NCI-H2081 treated with DMSO at 0.1 percent for 48 hours (cell line): ENCODE data around the gene HPN.
"Not testable (repeated sequence)": the region's sequence is repeated elsewhere in the genome, so short reads cannot be mapped to it uniquely, and the experiment has no call there.

Source experiments
- DNase-seq: peaks from one replicate; lab custom pipeline; 2025; lab: John Stamatoyannopoulos, UW

HPN gene

GRCh38 chr19:35042954-35043604 lies 1.6 kb downstream of the HPN start:
- DNase-seq = no peak

DNA sequence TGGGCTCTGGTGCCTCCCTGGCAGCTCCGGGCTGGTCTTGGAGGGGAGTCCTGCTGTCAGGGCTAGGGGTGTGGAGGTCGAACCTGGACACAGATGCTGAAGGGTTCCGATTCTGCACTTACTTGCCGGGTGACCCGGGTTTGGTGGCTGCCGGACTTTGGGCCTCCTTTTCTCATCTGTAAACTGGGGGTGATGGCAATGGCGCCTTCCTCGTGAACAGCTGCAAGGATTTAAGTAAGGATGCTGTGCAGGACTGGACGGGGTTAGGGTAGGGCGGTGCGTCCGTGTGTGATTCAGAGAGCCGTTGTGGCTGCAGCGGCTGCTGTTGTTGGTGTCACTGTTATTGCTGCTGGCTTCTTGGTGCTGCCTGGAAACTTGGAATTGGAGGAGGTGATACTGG lies 2.4 kb downstream of the HPN start:
- no peak for DNase-seq

GRCh38 chr19:35044317-35045117 lies 3.0 kb downstream of the HPN start:
- no peak for DNase-seq

GRCh38 chr19:35045667-35046300 lies 4.3 kb downstream of the HPN start:
- DNase-seq = no peak

- no peak for DNase-seq
Measured at GRCh38 chr19:35046461-35046860, 4.9 kb downstream of the HPN start.

GRCh38 chr19:35048911-35049411 lies 7.4 kb downstream of the HPN start:
- DNase-seq = no peak

GRCh38 chr19:35049456-35049855 lies 7.9 kb downstream of the HPN start:
- no peak for DNase-seq

DNA sequence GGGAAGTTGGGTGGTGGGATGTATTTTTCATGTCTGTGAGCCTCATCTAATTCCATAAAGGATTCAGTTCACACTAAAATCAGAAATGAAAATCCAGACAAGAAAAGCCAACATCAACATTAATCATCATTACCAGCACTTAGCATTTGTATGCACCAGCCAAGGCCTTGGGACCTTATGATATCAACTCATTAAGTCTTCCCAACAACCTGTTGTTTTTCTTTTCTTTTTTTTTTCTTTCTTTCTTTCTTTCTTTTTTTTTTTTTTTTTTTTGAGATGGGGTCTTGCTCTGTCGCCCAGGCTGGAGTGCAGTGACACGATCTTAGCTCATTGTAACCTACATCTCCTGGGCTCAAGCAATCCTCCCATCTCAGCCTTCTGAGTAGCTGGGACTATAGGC lies 9.1 kb downstream of the HPN start:
- DNase-seq = not testable (repeated sequence)

- not testable (repeated sequence) for DNase-seq
Measured at GRCh38 chr19:35051268-35051667, 9.7 kb downstream of the HPN start.

- DNase-seq = no peak
Measured at GRCh38 chr19:35051796-35052195, 10.3 kb downstream of the HPN start.

GRCh38 chr19:35052599-35053190 lies 11.2 kb downstream of the HPN start:
- DNase-seq = no peak

DNA sequence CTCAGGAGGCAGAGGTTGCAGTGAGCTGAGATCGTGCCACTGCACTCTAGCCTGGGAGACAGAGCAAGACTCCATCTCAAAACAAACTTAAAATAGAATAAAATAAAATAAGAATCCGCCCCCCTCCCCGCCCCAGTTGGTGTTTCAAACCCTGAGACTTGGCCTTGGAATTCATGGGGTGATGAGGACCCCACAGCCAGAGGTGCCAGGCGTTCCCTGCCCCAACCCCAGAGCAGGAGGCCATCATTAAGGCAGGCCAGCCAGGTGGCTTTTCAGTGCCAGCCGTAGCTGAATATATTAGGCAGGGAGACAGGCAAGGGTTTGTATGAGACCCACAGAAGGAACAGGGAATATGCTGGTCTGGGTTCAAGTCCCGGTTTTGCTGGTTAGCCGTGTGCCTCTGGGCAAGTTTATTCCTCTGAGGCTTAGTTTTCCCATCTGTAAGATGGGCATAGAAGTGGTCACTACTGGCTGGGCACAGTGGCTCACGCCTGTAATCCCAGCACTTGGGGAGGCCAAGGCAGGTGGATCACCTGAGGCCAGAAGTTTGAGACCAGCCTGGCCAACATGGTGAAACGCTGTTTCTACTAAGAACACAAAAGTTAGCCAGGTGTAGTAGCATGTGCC lies 12.3 kb downstream of the HPN start:
- DNase-seq = no peak

DNA sequence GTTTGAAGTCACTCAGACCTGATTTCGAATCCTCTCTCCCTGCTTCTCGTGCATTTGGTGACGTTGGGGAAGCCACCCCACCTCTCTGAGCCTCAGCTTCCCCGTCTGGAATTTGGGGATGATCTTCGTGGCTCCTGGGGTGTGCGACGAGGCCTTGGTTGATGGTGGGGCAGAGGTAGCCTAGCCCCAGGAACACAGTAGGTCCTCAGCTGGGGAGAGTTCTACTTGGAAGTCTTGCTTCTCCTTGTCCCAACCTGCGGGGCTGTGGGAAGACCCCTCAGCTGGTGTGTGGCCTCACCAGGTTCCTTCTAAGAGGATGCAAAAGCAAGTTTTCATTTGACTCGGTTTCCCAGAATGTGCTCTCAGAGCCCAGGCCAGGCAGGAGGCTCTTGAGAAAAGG lies 13.1 kb downstream of the HPN start:
- DNase-seq = no peak

DNA sequence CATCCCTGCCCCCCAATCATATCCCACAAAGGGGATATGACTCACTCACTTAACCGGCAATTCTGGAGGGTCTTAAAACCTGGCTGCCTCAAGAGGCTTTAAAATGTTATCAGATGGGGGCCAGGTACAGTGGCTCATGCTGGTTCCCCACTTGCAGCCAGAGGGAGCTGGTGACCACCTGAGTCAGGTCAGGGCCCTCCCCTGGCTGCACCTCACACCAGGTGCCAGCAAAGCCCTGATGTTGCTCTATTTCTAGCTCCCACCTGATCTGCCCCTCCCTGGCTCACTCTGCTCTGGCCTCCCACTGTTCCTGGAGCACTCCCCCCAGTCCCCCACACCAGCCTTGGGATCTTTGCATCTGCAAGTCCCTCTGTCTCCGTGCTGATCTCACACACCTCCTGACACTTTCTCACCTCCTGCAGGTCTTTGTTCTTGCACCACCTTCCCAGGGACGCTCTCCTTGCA lies 14.2 kb downstream of the HPN start:
- DNase-seq = no peak

GRCh38 chr19:35056513-35057063 lies 15.1 kb downstream of the HPN start:
- no peak for DNase-seq

DNA sequence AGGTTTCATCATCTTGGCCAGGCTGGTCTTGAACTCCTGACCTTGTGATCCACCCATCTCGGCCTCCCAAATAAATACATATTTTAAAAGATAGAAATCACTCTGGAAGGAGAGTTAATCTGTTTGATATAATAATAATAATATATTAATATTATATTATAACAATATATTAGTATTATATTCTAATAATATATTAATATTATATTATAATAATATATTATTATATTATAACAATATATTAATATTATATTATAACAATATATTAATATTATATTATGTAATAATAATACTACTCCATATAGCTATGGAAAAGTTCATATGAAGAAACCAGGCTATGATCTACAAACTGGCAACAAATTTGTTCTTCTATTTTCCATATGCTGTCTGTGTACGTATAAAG lies 16.8 kb downstream of the HPN start:
- DNase-seq = no peak

DNA sequence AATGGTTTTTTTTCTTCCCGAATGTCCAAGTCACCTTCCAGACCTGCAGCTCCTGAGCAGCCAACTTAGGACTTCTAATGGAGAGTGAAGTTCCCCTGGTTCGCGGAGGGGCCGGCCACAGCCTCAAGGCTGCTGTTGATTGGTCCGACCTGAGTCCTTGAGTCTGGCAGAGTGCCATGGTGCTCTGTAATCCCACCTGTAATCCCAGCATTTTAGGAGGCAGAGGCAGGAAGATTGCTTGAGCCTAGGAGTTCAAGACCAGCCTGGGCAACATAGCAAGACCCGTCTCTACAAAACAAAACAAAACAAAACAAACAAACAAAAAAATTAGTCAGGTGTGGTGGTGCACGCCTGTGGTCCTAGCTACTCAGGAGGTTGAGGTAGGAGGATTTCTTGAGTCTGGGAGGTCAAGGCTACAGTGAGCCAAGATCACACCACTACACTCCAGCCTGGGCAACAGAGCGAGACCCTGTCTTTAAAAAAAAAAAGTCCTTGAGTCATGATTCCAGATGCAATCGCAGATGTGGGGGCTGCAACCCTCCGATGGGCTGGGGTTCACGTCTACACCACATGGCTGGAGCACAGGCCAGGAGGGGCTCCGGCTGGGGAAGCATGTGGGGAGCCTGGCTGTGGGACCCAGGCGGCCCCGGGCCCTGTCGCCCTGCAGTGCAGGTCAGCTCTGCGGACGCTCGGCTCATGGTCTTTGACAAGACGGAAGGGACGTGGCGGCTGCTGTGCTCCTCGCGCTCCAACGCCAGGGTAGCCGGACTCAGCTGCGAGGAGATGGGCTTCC lies 17.7 kb downstream of the HPN start:
- no peak for DNase-seq

GRCh38 chr19:35059799-35060091 lies 18.2 kb downstream of the HPN start:
- no peak for DNase-seq

DNA sequence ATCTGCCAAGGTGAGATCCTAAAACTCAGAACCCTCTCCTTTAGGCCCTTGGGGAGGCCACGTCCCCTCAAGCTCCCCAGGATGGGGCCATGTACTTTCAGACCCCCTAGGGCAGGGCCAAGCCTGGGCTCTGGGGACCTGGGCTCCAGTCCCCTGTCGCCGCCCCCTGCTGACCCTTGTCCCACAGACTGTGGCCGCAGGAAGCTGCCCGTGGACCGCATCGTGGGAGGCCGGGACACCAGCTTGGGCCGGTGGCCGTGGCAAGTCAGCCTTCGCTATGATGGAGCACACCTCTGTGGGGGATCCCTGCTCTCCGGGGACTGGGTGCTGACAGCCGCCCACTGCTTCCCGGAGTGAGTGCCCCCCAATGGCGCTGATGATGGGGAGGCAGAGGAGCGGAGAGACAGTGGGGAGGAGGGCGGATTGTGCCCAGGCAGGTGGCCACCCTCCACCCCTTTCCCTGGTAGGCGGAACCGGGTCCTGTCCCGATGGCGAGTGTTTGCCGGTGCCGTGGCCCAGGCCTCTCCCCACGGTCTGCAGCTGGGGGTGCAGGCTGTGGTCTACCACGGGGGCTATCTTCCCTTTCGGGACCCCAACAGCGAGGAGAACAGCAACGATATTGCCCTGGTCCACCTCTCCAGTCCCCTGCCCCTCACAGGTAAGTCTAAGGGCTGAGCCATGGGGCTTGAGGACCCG lies 18.8 kb downstream of the HPN start:
- DNase-seq = no peak

DNA sequence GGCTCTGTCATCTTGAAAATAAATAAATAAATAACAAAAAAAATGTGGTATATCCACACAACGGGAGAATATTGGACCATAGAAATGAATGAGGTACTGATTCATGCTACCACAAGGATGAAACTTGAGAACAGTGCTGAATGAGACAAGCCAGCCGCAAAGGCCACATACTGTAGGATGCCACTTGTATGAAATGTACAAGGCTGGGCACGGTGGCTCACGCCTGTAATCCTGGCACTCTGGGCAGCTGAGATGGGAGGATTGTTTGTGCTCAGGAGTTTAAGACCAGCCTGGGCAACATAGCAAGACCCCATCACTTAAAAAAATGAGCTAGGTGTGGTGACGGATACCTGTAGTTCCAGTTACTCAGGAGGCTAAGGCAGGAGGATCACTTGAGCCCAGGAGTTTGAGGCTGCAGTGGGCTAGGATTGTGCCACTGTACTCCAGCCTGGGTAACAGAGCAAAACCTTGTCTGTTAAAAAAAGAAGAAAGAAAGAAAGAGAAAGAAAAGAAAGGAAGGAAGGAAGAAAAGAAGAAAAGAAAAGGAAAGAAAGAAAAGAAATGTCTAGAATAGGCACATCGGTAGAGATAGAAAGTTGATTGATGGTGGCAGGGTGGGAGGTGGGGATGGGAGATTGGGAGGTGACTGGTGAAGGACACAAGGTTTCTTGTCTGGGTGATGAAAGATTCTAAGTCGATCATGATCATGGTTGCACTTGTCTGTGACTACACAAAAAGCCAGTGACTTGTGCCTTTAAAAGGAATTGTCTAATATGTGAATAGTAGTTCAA lies 20.3 kb downstream of the HPN start:
- DNase-seq = no peak
